Upper lobe of left lung (tissue), 4 donors: Measurements from ENCODE around the gene COX20.

ENCODE experiments used
- CTCF ChIP-seq, 6 experiments: fragments of 450-650 bp in 4 of 6; fragments of 200-600 bp in 2 of 6; sonication (generic) in 2 of 6; IDR thresholded peaks; one replicate each; pipeline ENCODE4 v1.5.1; 2016 to 2019; ENCODE audit warnings: antibody characterized with exemption in 6 of 6
- EP300 ChIP-seq, 4 donors: sonication (generic); formaldehyde crosslinking; IDR thresholded peaks; one replicate each; pipeline ENCODE4 v1.5.1; 2017; ENCODE audit warnings: antibody characterized with exemption in 4 of 4, control low read depth in 2 of 4
- POLR2A ChIP-seq, 4 donors: fragments of 450-650 bp; IDR thresholded peaks; one replicate each; pipeline ENCODE4 v1.5.1; 2016 to 2017; ENCODE audit warnings: antibody characterized with exemption in 4 of 4, mild to moderate bottlenecking in 2 of 4

GRCh38 chr1:244854865-244855578 lies 19.6 kb downstream of the COX20 start:
- TF ChIP-seq EP300 (IDR thresholded peaks at IDR 0.05) = no peak
- no peak for TF ChIP-seq CTCF (IDR thresholded peaks at IDR 0.05)
- TF ChIP-seq POLR2A (IDR thresholded peaks at IDR 0.05) = no peak
